ENCODE measurements around the gene CDH13.
"Not testable (repeated sequence)": the region's sequence is repeated elsewhere in the genome, so short reads cannot be mapped to it uniquely, and the experiment has no call there.

CDH13 gene

GRCh38 chr16:82891918-82892317 is 265.1 kb downstream of the CDH13 start:
- no peak for DNase-seq (ENCODE audit: low read depth)

GRCh38 chr16:82892324-82892723 is 265.6 kb downstream of the CDH13 start:
- no peak for DNase-seq (ENCODE audit: low read depth)

- DNase-seq (ENCODE audit: low read depth): no peak
Observed at GRCh38 chr16:82895843-82896242, 269.1 kb downstream of the CDH13 start.

GRCh38 chr16:82899006-82899405 is 272.2 kb downstream of the CDH13 start:
- DNase-seq (ENCODE audit: low read depth): no peak

- DNase-seq (ENCODE audit: low read depth): no peak
Observed at GRCh38 chr16:82899731-82900450, 273.1 kb downstream of the CDH13 start.

GRCh38 chr16:82900559-82900958 is 273.8 kb downstream of the CDH13 start:
- DNase-seq (ENCODE audit: low read depth): no peak

- DNase-seq (ENCODE audit: low read depth): no peak
Observed at GRCh38 chr16:82911925-82912324, 285.2 kb downstream of the CDH13 start.

GRCh38 chr16:82915139-82915824 is 288.5 kb downstream of the CDH13 start:
- DNase-seq (ENCODE audit: low read depth): no peak

GRCh38 chr16:82917886-82918595 is 291.3 kb downstream of the CDH13 start:
- no peak for DNase-seq (ENCODE audit: low read depth)

- DNase-seq (ENCODE audit: low read depth): no peak
Observed at GRCh38 chr16:82924075-82924854, 297.5 kb downstream of the CDH13 start.

GRCh38 chr16:82926500-82926899 is 299.7 kb downstream of the CDH13 start:
- no peak for DNase-seq (ENCODE audit: low read depth)

GRCh38 chr16:82933933-82934332 is 307.2 kb downstream of the CDH13 start:
- not testable (repeated sequence) for DNase-seq (ENCODE audit: low read depth)

GRCh38 chr16:82935766-82936165 is 309.0 kb downstream of the CDH13 start:
- no peak for DNase-seq (ENCODE audit: low read depth)

GRCh38 chr16:82936941-82937551 is 310.3 kb downstream of the CDH13 start:
- no peak for DNase-seq (ENCODE audit: low read depth)

GRCh38 chr16:82937926-82938520 is 311.3 kb downstream of the CDH13 start:
- no peak for DNase-seq (ENCODE audit: low read depth)

GRCh38 chr16:82943371-82943770 is 316.6 kb downstream of the CDH13 start:
- no peak for DNase-seq (ENCODE audit: low read depth)

- DNase-seq (ENCODE audit: low read depth): no peak
Observed at GRCh38 chr16:82945420-82946101, 318.8 kb downstream of the CDH13 start.

GRCh38 chr16:82947698-82948097 is 320.9 kb downstream of the CDH13 start:
- no peak for DNase-seq (ENCODE audit: low read depth)

GRCh38 chr16:82949016-82949415 is 322.2 kb downstream of the CDH13 start:
- DNase-seq (ENCODE audit: low read depth): no peak

- DNase-seq (ENCODE audit: low read depth): no peak
Observed at GRCh38 chr16:82953517-82953916, 326.7 kb downstream of the CDH13 start.

All from activated T-cell treated with anti-CD3 and anti-CD28 coated beads for 24 hours (primary cell).